Progenitor cell of endocrine pancreas (in vitro differentiated cells): Measurements from ENCODE around the gene PRKCQ. TPM values are rescaled to one million over a fixed set of nuclear protein-coding genes. Genes with fewer than 3 reads are reported as not detected.

Experiments
- DNase-seq: peaks from one replicate; pipeline ENCODE4 v3.0.0; 2021; ENCODE audit warnings: low spot score; ENCODE audit not compliant: unreplicated experiment
- H3K27ac Mint-ChIP-seq: 2 replicates; pipeline ENCODE4 v1.8.0; 2021; ENCODE audit warnings: mild to moderate bottlenecking, moderate library complexity, mixed read lengths
- H3K27me3 Mint-ChIP-seq: 2 replicates; pipeline ENCODE4 v1.8.0; 2021; ENCODE audit warnings: mixed read lengths
- H3K36me3 Mint-ChIP-seq: 2 replicates; pipeline ENCODE4 v1.8.0; 2022; ENCODE audit warnings: mixed read lengths; ENCODE audit not compliant: insufficient read depth
- H3K4me1 Mint-ChIP-seq: 2 replicates; pipeline ENCODE4 v1.8.0; 2021; ENCODE audit warnings: low read depth, mixed read lengths
- H3K4me3 Mint-ChIP-seq: 2 replicates; pipeline ENCODE4 v1.8.0; 2021; ENCODE audit warnings: low read depth, mild to moderate bottlenecking, moderate library complexity, mixed read lengths
- H3K9me3 Mint-ChIP-seq: 2 replicates; pipeline ENCODE4 v1.8.0; 2021; ENCODE audit warnings: low read depth, mixed read lengths
- total RNA-seq: library from RNA; stranded (reverse); gene quantifications from 2 replicates; pipeline ENCODE4 v1.2.1, GENCODE V29; 2021
- TF ChIP-seq, protein P1 (sequence below): fragments of 200-600 bp; sonication (generic); IDR thresholded peaks from one replicate; pipeline ENCODE4 v1.5.0; 2021; ENCODE audit warnings: antibody characterized with exemption, mild to moderate bottlenecking; ENCODE audit not compliant: unreplicated experiment

Gene PRKCQ
- total RNA-seq, 1 donor from 2014 or later, result 5.6 TPM

DNA sequence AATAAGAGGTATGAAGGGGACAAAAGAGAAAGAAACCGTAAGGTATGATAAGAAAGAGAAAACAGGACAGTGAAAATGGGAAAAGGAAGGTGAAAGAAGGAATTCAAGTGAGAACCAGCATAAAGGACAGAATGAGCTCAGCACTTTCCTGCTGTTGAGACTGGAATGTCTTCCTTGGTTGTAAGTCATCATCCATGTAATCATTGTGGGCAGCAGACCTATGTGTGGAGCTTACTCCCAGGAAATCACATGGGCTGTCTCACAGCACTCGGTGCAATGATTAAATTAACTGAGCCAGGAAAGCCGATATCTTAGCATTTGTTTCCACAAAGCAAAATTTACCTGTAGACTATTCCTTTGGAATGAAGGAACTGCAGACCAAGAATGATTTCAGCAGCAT is 118.1 kb downstream of the PRKCQ start:
- Mint-ChIP-seq H3K36me3 (peaks cover 17% of the 10 kb centered on the region), H3K27ac (no peak overlapping the region), H3K27me3 (no peaks in the 10 kb centered on the region), H3K4me1 (peaks cover 6% of the 10 kb centered on the region), H3K9me3 (peaks cover 18% of the 10 kb centered on the region), H3K4me3 (no peak overlapping the region)
- TF ChIP-seq, protein P1, sequence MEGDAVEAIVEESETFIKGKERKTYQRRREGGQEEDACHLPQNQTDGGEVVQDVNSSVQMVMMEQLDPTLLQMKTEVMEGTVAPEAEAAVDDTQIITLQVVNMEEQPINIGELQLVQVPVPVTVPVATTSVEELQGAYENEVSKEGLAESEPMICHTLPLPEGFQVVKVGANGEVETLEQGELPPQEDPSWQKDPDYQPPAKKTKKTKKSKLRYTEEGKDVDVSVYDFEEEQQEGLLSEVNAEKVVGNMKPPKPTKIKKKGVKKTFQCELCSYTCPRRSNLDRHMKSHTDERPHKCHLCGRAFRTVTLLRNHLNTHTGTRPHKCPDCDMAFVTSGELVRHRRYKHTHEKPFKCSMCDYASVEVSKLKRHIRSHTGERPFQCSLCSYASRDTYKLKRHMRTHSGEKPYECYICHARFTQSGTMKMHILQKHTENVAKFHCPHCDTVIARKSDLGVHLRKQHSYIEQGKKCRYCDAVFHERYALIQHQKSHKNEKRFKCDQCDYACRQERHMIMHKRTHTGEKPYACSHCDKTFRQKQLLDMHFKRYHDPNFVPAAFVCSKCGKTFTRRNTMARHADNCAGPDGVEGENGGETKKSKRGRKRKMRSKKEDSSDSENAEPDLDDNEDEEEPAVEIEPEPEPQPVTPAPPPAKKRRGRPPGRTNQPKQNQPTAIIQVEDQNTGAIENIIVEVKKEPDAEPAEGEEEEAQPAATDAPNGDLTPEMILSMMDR, result no peak
- no peak for DNase-seq

GRCh38 chr10:6460861-6461409 is 119.1 kb downstream of the PRKCQ start:
- Mint-ChIP-seq H3K4me1 (no peaks in the 10 kb centered on the region), H3K36me3 (peaks cover 28% of the 10 kb centered on the region), H3K9me3 (peaks cover 18% of the 10 kb centered on the region), H3K27me3 (no peaks in the 10 kb centered on the region), H3K4me3 (no peak overlapping the region), H3K27ac (no peak overlapping the region)
- TF ChIP-seq, protein P1, result no peak
- DNase-seq, result no peak

GRCh38 chr10:6458814-6459213 is 121.3 kb downstream of the PRKCQ start:
- Mint-ChIP-seq H3K27me3 (no peaks in the 10 kb centered on the region), H3K9me3 (peaks cover 23% of the 10 kb centered on the region), H3K27ac (no peak overlapping the region), H3K4me3 (no peak overlapping the region), H3K36me3 (peaks cover 42% of the 10 kb centered on the region), H3K4me1 (no peaks in the 10 kb centered on the region)
- no peak for DNase-seq
- TF ChIP-seq, protein P1, result no peak

GRCh38 chr10:6457376-6457775 is 122.7 kb downstream of the PRKCQ start:
- H3K27ac Mint-ChIP-seq, result no peak overlapping the region
- H3K4me3 Mint-ChIP-seq, result no peak overlapping the region
- DNase-seq, result no peak
- TF ChIP-seq, protein P1, result no peak
- H3K36me3 Mint-ChIP-seq, result peaks cover 42% of the 10 kb centered on the region
- H3K9me3 Mint-ChIP-seq, result peaks cover 23% of the 10 kb centered on the region
- no peaks in the 10 kb centered on the region for H3K4me1 Mint-ChIP-seq
- no peaks in the 10 kb centered on the region for H3K27me3 Mint-ChIP-seq

- H3K36me3 Mint-ChIP-seq, result peaks cover 41% of the 10 kb centered on the region
- no peaks in the 10 kb centered on the region for H3K27me3 Mint-ChIP-seq
- no peak overlapping the region for H3K27ac Mint-ChIP-seq
- no peak overlapping the region for H3K4me3 Mint-ChIP-seq
- no peaks in the 10 kb centered on the region for H3K4me1 Mint-ChIP-seq
- H3K9me3 Mint-ChIP-seq, result peaks cover 22% of the 10 kb centered on the region
- TF ChIP-seq, protein P1, result no peak
- DNase-seq, result no peak
Measured at GRCh38 chr10:6456067-6456466, 124.0 kb downstream of the PRKCQ start.
